Measurements from ENCODE around the gene PIN4.
A peak's percentile ranks its signal among the peaks of the same experiment; 100 is the strongest.

The PIN4 gene

DNA sequence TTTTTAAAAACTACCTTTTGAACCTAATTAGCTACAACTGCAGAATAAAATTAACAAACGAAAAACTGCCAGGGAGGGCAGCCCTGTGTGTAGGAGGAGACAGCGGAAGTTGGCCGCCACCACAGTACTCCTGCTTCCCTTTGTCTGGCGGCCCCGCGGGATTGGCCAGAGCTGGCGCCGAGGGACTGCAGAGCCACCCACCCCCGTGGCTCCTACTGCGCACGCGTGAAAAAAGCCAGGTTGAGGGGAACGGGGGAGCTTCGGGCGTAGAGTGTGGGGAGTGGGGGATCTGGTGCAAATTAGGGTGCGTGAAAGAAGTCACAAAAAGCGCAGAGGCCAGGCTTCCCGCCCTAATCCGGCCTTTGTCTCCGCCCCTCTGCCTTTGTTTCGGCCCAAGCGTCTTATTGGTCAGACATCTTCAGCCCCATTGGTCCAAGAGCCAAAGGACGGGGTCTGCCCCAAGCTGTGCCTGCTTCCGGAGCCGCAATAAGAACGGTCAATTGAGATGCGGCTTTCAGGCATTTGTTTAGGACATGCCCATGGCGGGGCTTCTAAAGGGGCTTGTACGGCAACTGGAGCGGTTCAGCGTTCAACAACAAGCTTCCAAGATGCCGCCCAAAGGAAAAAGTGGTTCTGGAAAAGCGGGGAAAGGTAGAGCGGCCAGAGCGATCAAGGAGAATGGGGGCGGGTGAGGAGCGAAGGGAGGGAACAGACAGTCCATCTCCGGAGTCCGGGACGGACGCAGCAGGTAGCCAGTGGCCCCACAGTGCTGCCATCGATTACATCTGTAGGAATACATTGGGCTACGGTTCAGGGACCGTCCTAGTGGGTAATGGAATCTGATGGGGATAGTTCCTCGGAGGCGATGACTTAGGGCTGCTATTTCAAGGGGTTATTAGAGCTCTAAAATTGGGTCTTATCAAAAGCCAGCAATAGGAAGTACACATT is at the start of gene PIN4:
Gene PIN4 (plus strand): TSS at position 580 of the 948 bp plus-strand sequence. CDS start 29 bp downstream, at position 609.
- peak; percentile 97 for DNase-seq (ENCODE audit: low read depth)
- peak within 1 kb of the TSS; percentile 78 for H3K4me3 ChIP-seq (ENCODE audit: low read depth, low read length)
- TF ChIP-seq, protein P1, sequence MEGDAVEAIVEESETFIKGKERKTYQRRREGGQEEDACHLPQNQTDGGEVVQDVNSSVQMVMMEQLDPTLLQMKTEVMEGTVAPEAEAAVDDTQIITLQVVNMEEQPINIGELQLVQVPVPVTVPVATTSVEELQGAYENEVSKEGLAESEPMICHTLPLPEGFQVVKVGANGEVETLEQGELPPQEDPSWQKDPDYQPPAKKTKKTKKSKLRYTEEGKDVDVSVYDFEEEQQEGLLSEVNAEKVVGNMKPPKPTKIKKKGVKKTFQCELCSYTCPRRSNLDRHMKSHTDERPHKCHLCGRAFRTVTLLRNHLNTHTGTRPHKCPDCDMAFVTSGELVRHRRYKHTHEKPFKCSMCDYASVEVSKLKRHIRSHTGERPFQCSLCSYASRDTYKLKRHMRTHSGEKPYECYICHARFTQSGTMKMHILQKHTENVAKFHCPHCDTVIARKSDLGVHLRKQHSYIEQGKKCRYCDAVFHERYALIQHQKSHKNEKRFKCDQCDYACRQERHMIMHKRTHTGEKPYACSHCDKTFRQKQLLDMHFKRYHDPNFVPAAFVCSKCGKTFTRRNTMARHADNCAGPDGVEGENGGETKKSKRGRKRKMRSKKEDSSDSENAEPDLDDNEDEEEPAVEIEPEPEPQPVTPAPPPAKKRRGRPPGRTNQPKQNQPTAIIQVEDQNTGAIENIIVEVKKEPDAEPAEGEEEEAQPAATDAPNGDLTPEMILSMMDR (conservative IDR thresholded peaks at IDR 0.05; ENCODE audit: low read depth, low read length) = no peak

DNA sequence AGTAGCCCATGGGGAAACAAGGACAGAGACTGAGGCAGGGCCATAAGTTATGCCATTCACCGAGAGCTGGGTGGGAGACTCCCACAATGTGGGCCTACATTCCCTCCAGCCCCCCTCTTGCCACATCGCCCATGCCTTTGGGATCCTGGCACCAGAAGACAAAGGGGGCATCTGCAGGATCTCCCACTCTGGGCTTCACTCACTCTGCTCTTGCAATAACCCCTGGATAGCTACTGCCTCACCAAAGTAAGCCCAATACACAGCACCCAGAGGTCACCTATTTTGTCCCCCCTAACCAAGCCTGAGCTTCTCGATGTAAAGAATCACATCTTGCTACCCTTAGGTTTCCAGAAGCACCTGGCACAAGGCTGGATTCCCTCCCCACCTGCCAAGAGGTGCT is 49.1 kb upstream of the PIN4 start:
- DNase-seq (ENCODE audit: low read depth) = no peak
- H3K4me3 ChIP-seq (ENCODE audit: low read depth, low read length) = no peak overlapping the region
- TF ChIP-seq, protein P1 (conservative IDR thresholded peaks at IDR 0.05; ENCODE audit: low read depth, low read length) = no peak

DNA sequence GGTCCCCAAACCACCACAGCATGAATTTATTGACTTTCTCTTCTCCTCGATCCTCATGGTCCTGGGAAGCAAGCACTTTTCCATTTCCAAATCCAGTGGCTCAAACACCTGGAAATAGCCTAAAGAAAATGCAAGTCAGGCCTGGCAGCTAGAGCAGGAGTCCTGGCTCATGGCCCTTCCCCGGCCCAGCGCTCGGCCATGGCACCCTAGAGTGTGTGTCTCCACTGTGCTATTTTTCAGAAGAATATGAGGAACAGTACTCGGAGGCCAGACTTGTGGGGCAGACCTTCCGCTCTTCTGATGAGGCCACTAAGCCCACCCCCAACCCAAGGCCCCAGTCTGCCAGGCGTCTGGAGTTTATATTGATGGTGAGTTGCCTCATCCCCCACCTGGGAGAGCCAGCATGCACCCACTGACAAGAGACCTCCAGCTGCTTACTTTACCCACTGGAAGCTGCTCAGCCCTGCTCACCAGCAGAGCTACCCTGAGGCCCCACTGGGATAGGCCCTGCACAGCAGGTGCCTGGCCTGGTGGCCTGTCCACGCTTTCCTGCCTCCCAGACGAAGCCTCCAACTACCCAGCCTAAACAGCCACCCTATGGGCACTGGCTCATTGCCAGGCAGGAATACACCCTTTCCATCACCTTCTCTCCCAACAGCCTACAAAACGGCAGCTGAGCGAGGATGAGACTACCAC is 47.6 kb upstream of the PIN4 start:
- no peak for DNase-seq (ENCODE audit: low read depth)
- TF ChIP-seq, protein P1 (conservative IDR thresholded peaks at IDR 0.05; ENCODE audit: low read depth, low read length) = no peak
- no peak overlapping the region for H3K4me3 ChIP-seq (ENCODE audit: low read depth, low read length)

DNA sequence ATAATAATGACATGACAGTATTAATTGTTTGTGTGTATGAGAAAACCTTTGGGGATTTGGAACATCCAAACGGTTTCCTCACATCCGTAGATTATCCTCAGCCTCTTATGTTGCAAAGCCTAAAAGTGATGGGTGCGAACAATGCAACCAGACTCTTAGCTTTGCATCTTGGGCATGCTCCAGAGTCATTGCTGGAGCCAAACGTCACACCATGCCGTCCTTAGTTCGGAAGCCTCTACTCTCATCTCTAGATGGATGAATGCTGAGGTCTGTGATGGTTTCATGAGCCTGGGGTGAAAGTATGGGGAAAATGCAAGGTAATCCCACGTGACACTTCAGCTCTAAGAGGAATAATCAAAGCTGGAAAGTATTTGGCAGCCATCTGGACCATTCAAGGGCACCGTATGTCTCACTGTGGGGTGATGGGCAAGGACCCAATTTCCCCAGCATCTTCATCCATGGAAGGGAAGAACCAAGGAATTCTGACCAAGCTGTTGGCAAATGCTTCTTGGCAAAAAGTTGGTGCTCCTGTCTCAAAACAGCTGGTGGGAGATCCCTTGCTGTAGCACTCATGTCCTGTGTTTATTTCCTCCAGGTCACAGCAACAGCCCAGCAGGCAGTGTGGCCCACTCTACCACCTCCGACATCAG is 43.6 kb upstream of the PIN4 start:
- no peak overlapping the region for H3K4me3 ChIP-seq (ENCODE audit: low read depth, low read length)
- TF ChIP-seq, protein P1 (conservative IDR thresholded peaks at IDR 0.05; ENCODE audit: low read depth, low read length) = no peak

DNA sequence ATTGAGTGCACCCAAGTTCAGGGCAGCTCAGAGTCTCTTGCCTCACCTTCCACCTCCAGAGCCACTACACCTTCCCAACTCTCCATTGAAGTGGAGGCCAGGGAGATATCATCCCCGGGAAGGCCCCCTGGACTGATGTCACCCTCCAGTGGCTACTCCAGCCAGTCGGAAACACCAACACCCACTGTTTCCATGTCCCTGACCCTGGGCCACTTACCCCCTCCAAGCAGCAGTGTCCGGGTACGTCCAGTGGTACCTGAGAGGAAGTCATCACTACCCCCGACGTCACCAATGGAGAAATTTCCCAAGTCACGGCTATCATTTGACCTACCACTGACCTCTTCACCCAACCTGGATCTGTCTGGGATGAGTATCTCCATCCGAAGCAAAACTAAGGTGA is 42.0 kb upstream of the PIN4 start:
- TF ChIP-seq, protein P1 (conservative IDR thresholded peaks at IDR 0.05; ENCODE audit: low read depth, low read length) = no peak
- DNase-seq (ENCODE audit: low read depth) = no peak

More for the DNA sequence above, 43.6 kb upstream of the PIN4 start:
- DNase-seq (ENCODE audit: low read depth) = no peak

DNA sequence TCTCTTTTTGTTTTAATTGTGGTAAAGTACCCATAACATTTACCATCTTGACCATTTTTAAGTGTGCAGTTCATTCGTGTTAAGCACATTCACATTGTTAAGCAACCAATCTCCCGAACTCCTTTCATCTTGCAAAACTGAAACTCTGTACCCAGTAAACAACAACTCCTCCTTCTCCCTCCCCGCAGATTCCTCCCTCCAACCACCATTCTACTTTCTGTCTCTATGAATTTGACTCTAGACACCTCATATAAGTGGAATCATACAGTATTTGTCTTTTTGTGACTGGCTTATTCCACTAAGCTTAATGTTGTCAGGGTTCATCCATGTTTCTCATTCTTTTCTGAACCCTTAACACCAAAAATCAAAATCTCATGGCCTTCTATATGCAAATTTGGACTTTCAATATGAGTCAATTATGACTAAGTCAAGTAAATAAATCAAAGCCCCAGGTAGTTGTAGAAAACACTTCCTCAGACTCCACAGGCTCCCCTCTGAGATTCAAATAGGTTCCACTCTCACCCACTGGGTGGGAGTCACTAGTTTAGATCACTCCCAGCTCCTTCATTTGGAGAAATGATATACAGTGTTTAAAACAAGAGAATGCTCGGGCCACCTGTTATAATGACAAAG is 40.1 kb upstream of the PIN4 start:
- no peak overlapping the region for H3K4me3 ChIP-seq (ENCODE audit: low read depth, low read length)
- TF ChIP-seq, protein P1 (conservative IDR thresholded peaks at IDR 0.05; ENCODE audit: low read depth, low read length) = no peak
- DNase-seq (ENCODE audit: low read depth) = peak; percentile 13

More for the DNA sequence above, 42.0 kb upstream of the PIN4 start:
- no peak overlapping the region for H3K4me3 ChIP-seq (ENCODE audit: low read depth, low read length)
